ENCODE results near the gene FBH1. TPM values are rescaled to one million over a fixed set of nuclear protein-coding genes. Genes with fewer than 3 reads are reported as not detected.

Gene FBH1
- total RNA-seq, 1 experiment from 2014 or later, result 50.5 TPM

DNA sequence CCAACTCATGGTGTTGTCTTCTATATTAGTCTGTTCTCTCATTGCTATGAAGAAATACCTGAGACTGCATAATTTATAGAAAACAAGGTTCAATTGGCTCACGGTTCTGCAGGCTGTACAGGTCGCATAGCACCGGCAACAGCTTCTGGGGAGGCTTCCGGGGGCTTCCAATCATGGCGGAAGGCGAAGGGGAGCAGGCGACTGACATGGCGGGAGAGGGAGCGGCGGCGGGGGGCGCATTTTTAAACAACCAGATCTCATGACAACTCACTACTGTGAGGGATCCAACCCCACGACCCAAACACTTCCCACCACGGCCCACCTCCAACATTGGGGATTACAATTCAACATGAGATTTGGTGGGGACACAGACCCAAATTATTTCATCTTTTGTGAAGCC lies 48.1 kb upstream of the FBH1 start:
- H3K9me3 ChIP-seq (ENCODE audit: control insufficient read depth, insufficient read depth, low read depth, low read length), result no peaks in the 10 kb centered on the region
- H3K27me3 ChIP-seq (ENCODE audit: control insufficient read depth, insufficient read depth, low read length), result no peaks in the 10 kb centered on the region
- DNase-seq (ENCODE audit: low read depth, low spot score) (no peak), ATAC-seq (no peak)
- no peaks in the 10 kb centered on the region for H3K36me3 ChIP-seq (ENCODE audit: control insufficient read depth, insufficient read depth, low read length)
- TF ChIP-seq SIN3A (IDR thresholded peaks at IDR 0.05; ENCODE audit: borderline replicate concordance, insufficient read depth, low read depth, low read length), result no peak
- TF ChIP-seq POLR2AphosphoS5 (IDR thresholded peaks at IDR 0.05; ENCODE audit: low read depth, low read length), result no peak
- TF ChIP-seq, protein P1, sequence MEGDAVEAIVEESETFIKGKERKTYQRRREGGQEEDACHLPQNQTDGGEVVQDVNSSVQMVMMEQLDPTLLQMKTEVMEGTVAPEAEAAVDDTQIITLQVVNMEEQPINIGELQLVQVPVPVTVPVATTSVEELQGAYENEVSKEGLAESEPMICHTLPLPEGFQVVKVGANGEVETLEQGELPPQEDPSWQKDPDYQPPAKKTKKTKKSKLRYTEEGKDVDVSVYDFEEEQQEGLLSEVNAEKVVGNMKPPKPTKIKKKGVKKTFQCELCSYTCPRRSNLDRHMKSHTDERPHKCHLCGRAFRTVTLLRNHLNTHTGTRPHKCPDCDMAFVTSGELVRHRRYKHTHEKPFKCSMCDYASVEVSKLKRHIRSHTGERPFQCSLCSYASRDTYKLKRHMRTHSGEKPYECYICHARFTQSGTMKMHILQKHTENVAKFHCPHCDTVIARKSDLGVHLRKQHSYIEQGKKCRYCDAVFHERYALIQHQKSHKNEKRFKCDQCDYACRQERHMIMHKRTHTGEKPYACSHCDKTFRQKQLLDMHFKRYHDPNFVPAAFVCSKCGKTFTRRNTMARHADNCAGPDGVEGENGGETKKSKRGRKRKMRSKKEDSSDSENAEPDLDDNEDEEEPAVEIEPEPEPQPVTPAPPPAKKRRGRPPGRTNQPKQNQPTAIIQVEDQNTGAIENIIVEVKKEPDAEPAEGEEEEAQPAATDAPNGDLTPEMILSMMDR (IDR thresholded peaks at IDR 0.05), result no peak
- TF ChIP-seq, protein P2, sequence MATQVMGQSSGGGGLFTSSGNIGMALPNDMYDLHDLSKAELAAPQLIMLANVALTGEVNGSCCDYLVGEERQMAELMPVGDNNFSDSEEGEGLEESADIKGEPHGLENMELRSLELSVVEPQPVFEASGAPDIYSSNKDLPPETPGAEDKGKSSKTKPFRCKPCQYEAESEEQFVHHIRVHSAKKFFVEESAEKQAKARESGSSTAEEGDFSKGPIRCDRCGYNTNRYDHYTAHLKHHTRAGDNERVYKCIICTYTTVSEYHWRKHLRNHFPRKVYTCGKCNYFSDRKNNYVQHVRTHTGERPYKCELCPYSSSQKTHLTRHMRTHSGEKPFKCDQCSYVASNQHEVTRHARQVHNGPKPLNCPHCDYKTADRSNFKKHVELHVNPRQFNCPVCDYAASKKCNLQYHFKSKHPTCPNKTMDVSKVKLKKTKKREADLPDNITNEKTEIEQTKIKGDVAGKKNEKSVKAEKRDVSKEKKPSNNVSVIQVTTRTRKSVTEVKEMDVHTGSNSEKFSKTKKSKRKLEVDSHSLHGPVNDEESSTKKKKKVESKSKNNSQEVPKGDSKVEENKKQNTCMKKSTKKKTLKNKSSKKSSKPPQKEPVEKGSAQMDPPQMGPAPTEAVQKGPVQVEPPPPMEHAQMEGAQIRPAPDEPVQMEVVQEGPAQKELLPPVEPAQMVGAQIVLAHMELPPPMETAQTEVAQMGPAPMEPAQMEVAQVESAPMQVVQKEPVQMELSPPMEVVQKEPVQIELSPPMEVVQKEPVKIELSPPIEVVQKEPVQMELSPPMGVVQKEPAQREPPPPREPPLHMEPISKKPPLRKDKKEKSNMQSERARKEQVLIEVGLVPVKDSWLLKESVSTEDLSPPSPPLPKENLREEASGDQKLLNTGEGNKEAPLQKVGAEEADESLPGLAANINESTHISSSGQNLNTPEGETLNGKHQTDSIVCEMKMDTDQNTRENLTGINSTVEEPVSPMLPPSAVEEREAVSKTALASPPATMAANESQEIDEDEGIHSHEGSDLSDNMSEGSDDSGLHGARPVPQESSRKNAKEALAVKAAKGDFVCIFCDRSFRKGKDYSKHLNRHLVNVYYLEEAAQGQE (IDR thresholded peaks at IDR 0.05; ENCODE audit: insufficient read depth in 1 of 2, low read depth in 2 of 2, low read length in 1 of 2), result no peak
- no peak for TF ChIP-seq TCF7L2 (IDR thresholded peaks at IDR 0.05; ENCODE audit: low read depth, low read length)
- H3K4me1 ChIP-seq (ENCODE audit: control insufficient read depth, insufficient read depth, low read length), result 0 out of 2 replicates have a peak, but pooled peaks cover 3% of the 10 kb centered on the region
- no peak overlapping the region for H3K27ac ChIP-seq (ENCODE audit: low read length)
- no TSS peak for BruUV-seq (replicated peaks)
- intact Hi-C loops (cut with micrococcal nuclease; ENCODE audit: unreplicated experiment), result no loop called here
- no peak overlapping the region for H3K4me3 ChIP-seq (ENCODE audit: low read depth in 2 of 2, low read length in 2 of 2)
- ChIA-PET POLR2A (no interaction called here), CTCF (no interaction called here)
- in situ Hi-C loops (cut with HindIII; ENCODE audit: low pct_unique_long_range_greater_than_20kb, low sequenced_read_pairs), result no loop called here

DNA sequence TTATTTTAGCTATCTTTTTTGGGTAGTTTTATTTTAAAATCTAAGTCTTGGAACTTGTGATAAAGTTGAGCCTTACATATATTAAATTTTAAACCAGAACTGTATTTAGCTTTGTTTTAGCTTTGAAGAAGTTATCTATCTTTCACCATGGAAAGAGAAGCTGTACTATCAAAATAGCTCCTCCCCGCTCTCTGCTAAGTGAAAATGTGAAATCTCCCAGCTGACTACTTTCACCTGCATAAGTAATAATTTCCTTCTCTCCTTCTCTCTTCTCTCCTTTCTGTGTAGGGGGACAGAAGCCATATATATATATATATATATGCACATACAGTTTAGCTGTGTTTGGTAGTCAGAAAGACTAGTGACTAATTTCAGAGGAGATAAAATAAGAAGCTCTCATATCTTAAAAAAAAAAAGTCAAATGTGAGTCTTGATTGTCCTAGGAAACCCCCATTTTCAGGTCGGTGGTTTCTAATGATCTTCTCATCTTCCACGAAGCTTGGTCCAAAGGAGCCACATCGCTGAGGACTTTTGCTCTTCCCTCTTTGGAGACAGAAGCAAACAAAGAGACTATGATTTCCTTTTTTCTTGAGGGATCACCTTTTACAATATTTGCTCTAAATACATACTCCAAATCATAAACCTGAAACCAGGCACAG lies 46.2 kb upstream of the FBH1 start:
- no TSS peak for BruUV-seq (replicated peaks)
- no peaks in the 10 kb centered on the region for H3K9me3 ChIP-seq (ENCODE audit: control insufficient read depth, insufficient read depth, low read depth, low read length)
- in situ Hi-C loops (cut with HindIII; ENCODE audit: low pct_unique_long_range_greater_than_20kb, low sequenced_read_pairs), result no loop called here
- DNase-seq (ENCODE audit: low read depth, low spot score), result no peak
- no peak for TF ChIP-seq TCF7L2 (IDR thresholded peaks at IDR 0.05; ENCODE audit: low read depth, low read length)
- TF ChIP-seq, protein P1 (IDR thresholded peaks at IDR 0.05), result no peak
- TF ChIP-seq POLR2AphosphoS5 (IDR thresholded peaks at IDR 0.05; ENCODE audit: low read depth, low read length), result no peak
- TF ChIP-seq, protein P2 (IDR thresholded peaks at IDR 0.05; ENCODE audit: insufficient read depth in 1 of 2, low read depth in 2 of 2, low read length in 1 of 2), result no peak
- no peak for TF ChIP-seq SIN3A (IDR thresholded peaks at IDR 0.05; ENCODE audit: borderline replicate concordance, insufficient read depth, low read depth, low read length)
- H3K36me3 ChIP-seq (ENCODE audit: control insufficient read depth, insufficient read depth, low read length), result no peaks in the 10 kb centered on the region
- H3K27me3 ChIP-seq (ENCODE audit: control insufficient read depth, insufficient read depth, low read length), result no peaks in the 10 kb centered on the region
- ChIA-PET POLR2A (no interaction called here), CTCF (interaction anchor here (0.7 kb wide), 1 partner anchor 207 kb away, joined by 5 read pairs; no protein-coding TSS in a partner anchor)
- intact Hi-C loops (cut with micrococcal nuclease; ENCODE audit: unreplicated experiment), result no loop called here
- H3K27ac ChIP-seq (ENCODE audit: low read length), result no peak overlapping the region
- no peak for ATAC-seq
- H3K4me1 ChIP-seq (ENCODE audit: control insufficient read depth, insufficient read depth, low read length), result 0 out of 2 replicates have a peak, but pooled peaks cover 3% of the 10 kb centered on the region
- no peak overlapping the region for H3K4me3 ChIP-seq (ENCODE audit: low read depth in 2 of 2, low read length in 2 of 2)
